ENCODE data around the gene DYNLRB1. TPM values are rescaled to one million over a fixed set of nuclear protein-coding genes. Genes with fewer than 3 reads are reported as not detected.

Gene DYNLRB1
- total RNA-seq, 1 experiment from 2014 or later, result 142 TPM

- intact Hi-C loops (cut with micrococcal nuclease; ENCODE audit: unreplicated experiment), result loop anchor here (5.0 kb wide), 2 partner anchors 170 to 230 kb away; no protein-coding TSS in a partner anchor
- ChIA-PET CTCF (interaction anchor here (0.6 to 0.7 kb wide), 3 partner anchors 171 to 271 kb away, joined by 3 to 4 read pairs (median 3); no protein-coding TSS in a partner anchor), POLR2A (ENCODE audit: low non-redundant PET) (no interaction called here)
- Histone ChIP-seq H3K27ac (ENCODE audit: low read depth, low read length, poor library complexity, severe bottlenecking) (no peak overlapping the region), H3K36me3 (ENCODE audit: insufficient read depth, low read length, poor library complexity, severe bottlenecking) (peaks cover 56% of the 10 kb centered on the region), H3K27me3 (replicated peaks; ENCODE audit: insufficient read depth, low read depth, low read length, poor library complexity) (no peaks in the 10 kb centered on the region), H3K4me1 (ENCODE audit: insufficient read depth, low read length, poor library complexity, severe bottlenecking) (no peaks in the 10 kb centered on the region), H3K9me3 (ENCODE audit: low read depth, low read length, poor library complexity, severe bottlenecking) (no peaks in the 10 kb centered on the region), H3K4me3 (ENCODE audit: low read depth, low read length, poor library complexity, severe bottlenecking) (no peak overlapping the region)
- TF ChIP-seq EZH2 (IDR thresholded peaks at IDR 0.05; ENCODE audit: borderline replicate concordance, low read depth, low read length, poor library complexity, severe bottlenecking) (no peak), CTCF (conservative IDR thresholded peaks at IDR 0.05; ENCODE audit: low read depth, low read length) (peak; percentile 66)
- no TSS peak for BruUV-seq (replicated peaks)
- peak; percentile 64 for DNase-seq (ENCODE audit: low spot score)
Observed at GRCh38 chr20:34536798-34537394, 20.7 kb downstream of the DYNLRB1 start.

- TF ChIP-seq EZH2 (IDR thresholded peaks at IDR 0.05; ENCODE audit: borderline replicate concordance, low read depth, low read length, poor library complexity, severe bottlenecking) (no peak), CTCF (conservative IDR thresholded peaks at IDR 0.05; ENCODE audit: low read depth, low read length) (no peak)
- Histone ChIP-seq H3K27ac (ENCODE audit: low read depth, low read length, poor library complexity, severe bottlenecking) (no peak overlapping the region), H3K9me3 (ENCODE audit: low read depth, low read length, poor library complexity, severe bottlenecking) (no peaks in the 10 kb centered on the region), H3K36me3 (ENCODE audit: insufficient read depth, low read length, poor library complexity, severe bottlenecking) (peaks cover 53% of the 10 kb centered on the region), H3K27me3 (replicated peaks; ENCODE audit: insufficient read depth, low read depth, low read length, poor library complexity) (no peaks in the 10 kb centered on the region), H3K4me3 (ENCODE audit: low read depth, low read length, poor library complexity, severe bottlenecking) (no peak overlapping the region), H3K4me1 (ENCODE audit: insufficient read depth, low read length, poor library complexity, severe bottlenecking) (no peaks in the 10 kb centered on the region)
- ChIA-PET POLR2A (ENCODE audit: low non-redundant PET) (no interaction called here), CTCF (interaction anchor here (0.7 kb wide), 1 partner anchor 232 kb away, joined by 4 read pairs; no protein-coding TSS in a partner anchor)
- no peak for DNase-seq (ENCODE audit: low spot score)
- intact Hi-C loops (cut with micrococcal nuclease; ENCODE audit: unreplicated experiment), result loop anchor here (5.0 kb wide), 2 partner anchors 170 to 230 kb away; no protein-coding TSS in a partner anchor
- no TSS peak for BruUV-seq (replicated peaks)
Observed at GRCh38 chr20:34537651-34538050, 21.4 kb downstream of the DYNLRB1 start.

GRCh38 chr20:34538671-34539123, 22.5 kb downstream of the DYNLRB1 start:
- Histone ChIP-seq H3K4me1 (ENCODE audit: insufficient read depth, low read length, poor library complexity, severe bottlenecking) (no peaks in the 10 kb centered on the region), H3K27ac (ENCODE audit: low read depth, low read length, poor library complexity, severe bottlenecking) (no peak overlapping the region), H3K27me3 (replicated peaks; ENCODE audit: insufficient read depth, low read depth, low read length, poor library complexity) (no peaks in the 10 kb centered on the region), H3K4me3 (ENCODE audit: low read depth, low read length, poor library complexity, severe bottlenecking) (no peak overlapping the region), H3K9me3 (ENCODE audit: low read depth, low read length, poor library complexity, severe bottlenecking) (no peaks in the 10 kb centered on the region), H3K36me3 (ENCODE audit: insufficient read depth, low read length, poor library complexity, severe bottlenecking) (peaks cover 48% of the 10 kb centered on the region)
- DNase-seq (ENCODE audit: low spot score), result peak; percentile 45
- intact Hi-C loops (cut with micrococcal nuclease; ENCODE audit: unreplicated experiment), result loop anchor here (5.0 kb wide), 2 partner anchors 169 to 229 kb away; no protein-coding TSS in a partner anchor
- TF ChIP-seq EZH2 (IDR thresholded peaks at IDR 0.05; ENCODE audit: borderline replicate concordance, low read depth, low read length, poor library complexity, severe bottlenecking), result no peak
- peak; percentile 67 for TF ChIP-seq CTCF (conservative IDR thresholded peaks at IDR 0.05; ENCODE audit: low read depth, low read length)
- no TSS peak for BruUV-seq (replicated peaks)
- ChIA-PET POLR2A (ENCODE audit: low non-redundant PET) (no interaction called here), CTCF (interaction anchor here (0.6 to 0.7 kb wide), 2 partner anchors 16 to 231 kb away, joined by 3 read pairs; no protein-coding TSS in a partner anchor)

All from A673 (cell line).